GM12801 (cell line): Measurements from ENCODE around the gene DOCK11.

Experiments used
- CTCF ChIP-seq: IDR thresholded peaks from one replicate; pipeline ENCODE4 v1.5.1; 2011; ENCODE audit warnings: control low read depth; ENCODE audit not compliant: insufficient read length; ENCODE audit errors: extremely low read depth

DOCK11 gene

DNA sequence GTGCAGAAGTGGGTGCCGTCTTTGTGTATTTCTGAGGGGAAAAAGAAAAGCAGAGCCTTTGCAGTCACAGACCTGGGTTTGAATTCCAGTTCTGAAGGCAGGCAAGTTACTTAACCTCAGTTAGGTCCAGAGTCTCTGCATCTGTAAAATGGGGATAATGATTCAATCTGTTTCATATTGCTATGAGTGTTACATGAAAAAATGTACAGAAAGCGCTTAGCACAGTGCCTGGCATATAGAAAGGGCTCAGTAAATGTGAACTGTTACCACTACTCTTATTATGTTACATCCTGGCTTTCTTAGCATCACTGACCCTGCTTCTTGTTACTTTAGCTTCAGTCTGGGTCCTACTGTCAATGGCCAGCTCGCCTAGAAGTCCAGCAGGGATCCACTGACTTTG lies 45.9 kb downstream of the DOCK11 start:
- no peak for TF ChIP-seq CTCF

- no peak for TF ChIP-seq CTCF
Measured at GRCh38 chrX:118545510-118545909, 49.9 kb downstream of the DOCK11 start.

- no peak for TF ChIP-seq CTCF
Measured at GRCh38 chrX:118548841-118549240, 53.2 kb downstream of the DOCK11 start.

DNA sequence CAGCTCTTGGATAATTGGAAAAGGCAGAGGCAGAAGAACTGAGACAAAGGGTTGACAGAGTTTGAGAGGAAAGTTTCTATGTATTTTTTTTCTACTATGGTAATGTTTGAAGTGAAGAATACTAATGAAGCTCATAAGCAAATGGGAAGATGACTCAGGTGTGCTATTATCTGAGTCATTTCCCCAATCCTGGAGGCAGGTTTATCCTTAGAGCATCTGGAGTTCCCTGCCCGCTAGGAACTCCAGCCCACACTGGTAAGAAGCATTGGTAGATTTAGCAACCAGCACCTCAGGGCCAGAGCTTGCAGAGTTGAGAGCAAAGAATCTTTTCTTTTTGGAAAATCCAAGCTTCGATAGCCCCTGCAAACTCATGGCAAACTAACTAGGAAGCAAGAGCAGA lies 55.2 kb downstream of the DOCK11 start:
- no peak for TF ChIP-seq CTCF

GRCh38 chrX:118551426-118551825 lies 55.8 kb downstream of the DOCK11 start:
- TF ChIP-seq CTCF = no peak

DNA sequence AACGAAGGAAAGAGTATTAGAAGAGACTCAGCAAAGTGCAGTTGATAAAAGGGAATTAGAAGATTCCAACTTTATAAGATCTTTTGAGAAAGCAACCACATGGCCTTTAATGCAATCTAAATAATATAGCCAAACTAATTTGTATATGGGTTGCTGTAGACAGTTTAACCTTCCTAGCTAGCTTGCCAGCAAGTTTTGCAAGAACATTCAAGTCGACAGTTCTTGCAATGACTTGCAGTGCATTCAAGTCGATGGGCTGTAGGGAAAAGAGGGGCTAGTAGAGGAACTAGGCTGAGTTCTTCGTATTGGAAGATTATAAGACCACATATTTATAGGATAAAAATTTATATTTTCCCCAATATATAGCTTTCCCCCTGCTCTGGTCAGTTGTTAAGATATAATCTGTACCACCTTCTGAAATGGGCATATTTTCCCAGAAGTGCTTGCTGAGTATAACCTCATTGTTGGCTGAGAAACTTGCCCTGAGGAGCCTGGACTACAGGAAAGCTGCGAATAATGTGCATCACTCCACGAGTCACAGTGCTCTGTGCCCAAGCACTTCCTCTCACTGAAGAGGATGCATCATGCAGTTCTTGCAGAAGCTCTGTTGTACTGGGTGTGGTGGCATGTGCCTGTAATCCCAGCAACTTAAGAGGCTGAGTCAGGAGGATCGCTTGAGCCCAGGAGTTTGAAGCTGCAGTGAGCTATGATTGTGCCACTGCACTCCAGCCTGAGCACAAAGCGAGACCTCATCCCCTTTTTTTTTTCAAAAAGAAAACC lies 56.7 kb downstream of the DOCK11 start:
- no peak for TF ChIP-seq CTCF

- no peak for TF ChIP-seq CTCF
Measured at GRCh38 chrX:118553042-118553710, 57.6 kb downstream of the DOCK11 start.
